ELF-1 (cell line): ENCODE measurements around the gene ASGR2.
"Not testable (repeated sequence)": the region's sequence is repeated elsewhere in the genome, so short reads cannot be mapped to it uniquely, and the experiment has no call there.

ENCODE experiments used
- DNase-seq: peaks from one replicate; pipeline ENCODE4 v3.0.0-alpha.2; 2016; ENCODE audit warnings: low read depth, low spot score

Gene ASGR2

GRCh38 chr17:7098802-7099459 is 15.7 kb downstream of the ASGR2 start:
- no peak for DNase-seq

- no peak for DNase-seq
These were observed 16.7 kb downstream of the ASGR2 start for GRCh38 chr17:7097940-7098339.

GRCh38 chr17:7095625-7096024 is 19.0 kb downstream of the ASGR2 start:
- no peak for DNase-seq

- DNase-seq = no peak
These were observed 20.0 kb downstream of the ASGR2 start for GRCh38 chr17:7094652-7095019.

GRCh38 chr17:7091311-7092005 is 23.2 kb downstream of the ASGR2 start:
- peak; percentile 29 for DNase-seq

GRCh38 chr17:7089570-7089969 is 25.1 kb downstream of the ASGR2 start:
- DNase-seq = not testable (repeated sequence)

GRCh38 chr17:7088442-7088841 is 26.2 kb downstream of the ASGR2 start:
- not testable (repeated sequence) for DNase-seq

- no peak for DNase-seq
These were observed 30.5 kb downstream of the ASGR2 start for GRCh38 chr17:7084088-7084487.

- no peak for DNase-seq
These were observed 31.0 kb downstream of the ASGR2 start for GRCh38 chr17:7083592-7083991.

GRCh38 chr17:7081341-7082062 is 33.1 kb downstream of the ASGR2 start:
- no peak for DNase-seq

GRCh38 chr17:7080456-7081041 is 34.1 kb downstream of the ASGR2 start:
- DNase-seq = no peak

GRCh38 chr17:7079581-7080455 is 34.8 kb downstream of the ASGR2 start, which contains the start of gene CLEC10A:
Gene CLEC10A (minus strand): TSS chr17:7080251. CDS start chr17:7078812, 1,439 bp downstream.
- no peak for DNase-seq

GRCh38 chr17:7078711-7079110 is 35.9 kb downstream of the ASGR2 start:
- no peak for DNase-seq

- no peak for DNase-seq
These were observed 36.6 kb downstream of the ASGR2 start for GRCh38 chr17:7077911-7078546.

GRCh38 chr17:7074931-7075330 is 39.7 kb downstream of the ASGR2 start:
- DNase-seq = no peak

- DNase-seq = no peak
These were observed 42.2 kb downstream of the ASGR2 start for GRCh38 chr17:7072406-7072805.

- DNase-seq = no peak
These were observed 43.9 kb downstream of the ASGR2 start for GRCh38 chr17:7070712-7071111.

- no peak for DNase-seq
These were observed 46.4 kb downstream of the ASGR2 start for GRCh38 chr17:7068268-7068667.

- DNase-seq = no peak
These were observed 47.4 kb downstream of the ASGR2 start for GRCh38 chr17:7067198-7067597.

- no peak for DNase-seq
These were observed 50.4 kb downstream of the ASGR2 start for GRCh38 chr17:7064261-7064660.
